Hepatocyte (in vitro differentiated cells): ENCODE measurements around the gene BRWD1. TPM values are rescaled to one million over a fixed set of nuclear protein-coding genes. Genes with fewer than 3 reads are reported as not detected.

Experiments used
- DNase-seq: peaks from one replicate; pipeline ENCODE4 v3.0.0-alpha.2; 2016; ENCODE audit warnings: low spot score
- H2AFZ ChIP-seq: fragments of 200-600 bp; sonication (generic); 2 replicates; pipeline ENCODE4 v1.6.0; 2016; ENCODE audit warnings: antibody characterized with exemption, mild to moderate bottlenecking
- H3K27ac ChIP-seq: fragments of 200-600 bp; sonication (generic); 2 replicates; pipeline ENCODE4 v1.5.1; 2016; ENCODE audit warnings: mild to moderate bottlenecking
- H3K27me3 ChIP-seq: fragments of 200-600 bp; sonication (generic); 2 replicates; pipeline ENCODE4 v1.6.1; 2016
- H3K36me3 ChIP-seq: fragments of 200-600 bp; sonication (generic); replicated peaks from 2 replicates; pipeline ENCODE4 v1.5.1; 2016; ENCODE audit warnings: low read depth; ENCODE audit not compliant: insufficient read depth
- H3K4me1 ChIP-seq: fragments of 200-600 bp; sonication (generic); 2 replicates; pipeline ENCODE4 v1.5.1; 2016; ENCODE audit warnings: mild to moderate bottlenecking, moderate library complexity; ENCODE audit not compliant: insufficient read depth
- H3K4me2 ChIP-seq: fragments of 200-600 bp; sonication (generic); 2 replicates; pipeline ENCODE4 v1.6.0; 2016
- H3K4me3 ChIP-seq: fragments of 200-600 bp; sonication (generic); 2 replicates; pipeline ENCODE4 v1.5.1; 2016; ENCODE audit warnings: mild to moderate bottlenecking
- H3K79me2 ChIP-seq: fragments of 200-600 bp; sonication (generic); 2 replicates; pipeline ENCODE4 v1.6.0; 2017; ENCODE audit warnings: mild to moderate bottlenecking
- H3K9me2 ChIP-seq: fragments of 200-600 bp; sonication (generic); replicated peaks from 2 replicates; pipeline ENCODE4 v1.6.0; 2017; ENCODE audit warnings: mild to moderate bottlenecking; ENCODE audit not compliant: insufficient read depth
- H3K9me3 ChIP-seq: fragments of 200-600 bp; sonication (generic); 2 replicates; pipeline ENCODE4 v1.5.1; 2016; ENCODE audit warnings: low read depth, mild to moderate bottlenecking
- H4K20me1 ChIP-seq: fragments of 200-600 bp; sonication (generic); 2 replicates; pipeline ENCODE4 v1.6.0; 2016; ENCODE audit warnings: mild to moderate bottlenecking; ENCODE audit not compliant: insufficient read depth, poor library complexity, severe bottlenecking
- EZH2 ChIP-seq: fragments of 200-600 bp; sonication (generic); IDR thresholded peaks from 2 replicates; pipeline ENCODE4 v1.6.1; 2016; ENCODE audit warnings: antibody characterized with exemption, mild to moderate bottlenecking, borderline replicate concordance
- EZH2phosphoT487 ChIP-seq: fragments of 200-600 bp; sonication (generic); IDR thresholded peaks from one replicate; pipeline ENCODE4 v1.6.1; 2018; ENCODE audit warnings: antibody characterized with exemption, mild to moderate bottlenecking, low read depth, moderate library complexity; ENCODE audit not compliant: unreplicated experiment, severe bottlenecking
- WGBS: methylation state at CpG from one replicate; pipeline ENCODE4 v1.1.6; 2016; ENCODE audit warnings: low lambda C conversion rate; ENCODE audit errors: missing lambda C conversion rate; 5-methylcytosine and 5-hydroxymethylcytosine counted together
- polyA plus RNA-seq: library from polyadenylated mRNA; unstranded; fragments of >200 nt; fragmentation: Nextera tagmentation; extraction: Ambion mirVana; gene quantifications from 2 replicates; pipeline ENCODE4 v1.2.1, GENCODE V29; 2016
- total RNA-seq: library from RNA; depleted of rRNA; stranded (reverse); fragments of >200 nt; gene quantifications from 2 replicates; pipeline ENCODE4 v1.2.3, GENCODE V29; 2014
- TF ChIP-seq, protein P1 (sequence below): fragments of 200-600 bp; sonication (generic); IDR thresholded peaks from 2 replicates; pipeline ENCODE4 v1.5.1; 2016; ENCODE audit warnings: antibody characterized with exemption, mild to moderate bottlenecking; ENCODE audit not compliant: poor library complexity

BRWD1 gene
- total and polyA plus RNA-seq, 2 experiments from 2014 or later, result 17.4 to 48.3 TPM

DNA sequence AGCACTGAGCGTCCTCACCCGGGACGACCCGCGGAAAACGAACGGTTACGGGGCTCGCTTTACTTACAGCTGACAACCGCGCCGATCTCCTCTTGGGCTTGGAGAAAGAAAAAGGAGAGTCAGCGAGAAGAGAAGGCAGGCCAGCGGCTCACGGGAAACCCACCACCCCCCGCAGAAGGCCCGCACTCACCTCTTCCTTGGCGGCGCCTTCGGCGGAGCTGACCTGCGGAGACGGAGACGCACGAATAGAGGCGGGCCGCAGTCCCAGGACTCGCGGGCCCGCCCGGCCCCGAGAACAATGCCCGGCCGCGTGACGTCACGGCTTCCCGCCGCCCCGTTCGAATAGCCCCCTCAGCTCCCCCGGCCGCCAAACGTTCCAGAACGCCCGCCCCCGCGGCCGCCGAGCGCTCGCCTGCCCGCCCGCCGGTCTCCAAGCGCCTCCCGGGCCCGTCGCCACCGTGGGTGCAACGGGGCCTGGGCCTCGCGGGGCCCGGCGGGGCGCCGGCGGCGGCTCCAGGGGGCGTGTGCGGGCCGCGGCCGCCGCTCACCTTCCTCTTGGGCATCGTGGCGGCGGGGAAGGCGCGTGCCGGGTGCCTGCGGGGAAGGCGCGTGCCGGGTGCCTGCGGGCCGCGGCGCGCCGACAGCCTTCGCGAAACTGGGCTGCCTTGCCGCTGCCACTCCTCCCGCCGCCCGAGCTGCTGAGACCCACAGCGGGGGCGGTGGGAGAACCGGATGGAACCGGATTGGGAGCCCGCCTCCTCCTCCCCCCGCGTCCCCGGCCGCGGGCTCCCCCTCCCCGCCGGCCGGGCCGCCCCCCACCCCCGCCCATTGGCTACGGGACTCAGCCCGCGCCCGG lies 35.2 kb upstream of the BRWD1 start, which contains the start of gene HMGN1:
Gene HMGN1 (minus strand): TSS at position 734 of the 856 bp plus-strand sequence. CDS start 171 bp downstream, at position 563.
- WGBS, result under 1% methylated on average over 49 of the region's 116 CpGs
- H3K36me3 ChIP-seq, result no peaks in the 10 kb centered on the region
- H3K79me2 ChIP-seq, result peaks cover 45% of the 10 kb centered on the region
- peaks cover 40% of the 10 kb centered on the region for H4K20me1 ChIP-seq
- H3K4me1 ChIP-seq, result peaks cover 24% of the 10 kb centered on the region
- TF ChIP-seq EZH2phosphoT487, result no peak
- no peak for TF ChIP-seq EZH2
- no peaks in the 10 kb centered on the region for H3K9me2 ChIP-seq
- no peaks in the 10 kb centered on the region for H3K27me3 ChIP-seq
- H3K4me2 ChIP-seq, result peak within 1 kb of the TSS; percentile 87
- H2AFZ ChIP-seq, result peak within 1 kb of the TSS; percentile 63
- DNase-seq, result peak; percentile 97
- peak within 1 kb of the TSS; percentile 84 for H3K4me3 ChIP-seq
- H3K27ac ChIP-seq, result peak within 1 kb of the TSS; percentile 96
- H3K9me3 ChIP-seq, result no peaks in the 10 kb centered on the region

DNA sequence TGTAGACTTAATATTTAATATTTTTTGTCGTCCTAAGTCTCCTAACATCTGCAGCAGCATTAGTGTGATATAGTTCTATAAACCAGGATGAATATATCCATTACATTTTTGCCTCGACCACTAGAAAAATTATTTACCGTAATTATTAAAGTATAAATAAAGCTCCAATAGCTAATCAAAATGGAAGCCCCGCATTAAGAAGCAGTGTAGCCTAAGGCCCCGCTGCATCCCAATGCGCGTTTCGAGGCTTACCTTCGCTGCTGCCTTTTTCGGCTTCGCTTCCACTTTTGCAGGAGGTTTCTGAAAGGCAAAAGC lies 34.6 kb upstream of the BRWD1 start:
- TF ChIP-seq EZH2phosphoT487, result no peak
- no peak for TF ChIP-seq EZH2
- WGBS, result 2% methylated on average over 11 of the region's 11 CpGs

DNA sequence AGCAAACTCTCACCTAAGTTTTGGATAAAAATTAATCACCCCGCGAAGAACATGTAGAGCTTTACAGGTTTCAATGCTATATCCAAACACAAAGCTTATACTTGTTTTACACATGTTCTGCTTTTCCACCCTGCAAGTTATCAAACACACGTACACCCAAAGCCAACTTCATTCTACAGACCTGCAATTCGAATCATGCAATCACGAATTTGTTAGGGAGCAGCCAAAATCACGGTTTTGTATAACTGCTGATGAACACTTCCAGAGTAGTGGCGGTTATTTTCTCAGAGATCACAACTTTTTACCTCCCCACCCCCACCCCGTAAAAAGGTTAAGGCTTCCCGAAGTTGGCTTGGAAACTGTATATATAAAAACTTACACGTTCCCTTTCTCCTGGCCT lies 34.1 kb upstream of the BRWD1 start:
- peaks cover 40% of the 10 kb centered on the region for H4K20me1 ChIP-seq
- no peak for DNase-seq
- peak overlapping the region; percentile 87 for H3K4me2 ChIP-seq
- H3K9me2 ChIP-seq, result no peaks in the 10 kb centered on the region
- TF ChIP-seq EZH2 (no peak), EZH2phosphoT487 (no peak)
- TF ChIP-seq, protein P1, sequence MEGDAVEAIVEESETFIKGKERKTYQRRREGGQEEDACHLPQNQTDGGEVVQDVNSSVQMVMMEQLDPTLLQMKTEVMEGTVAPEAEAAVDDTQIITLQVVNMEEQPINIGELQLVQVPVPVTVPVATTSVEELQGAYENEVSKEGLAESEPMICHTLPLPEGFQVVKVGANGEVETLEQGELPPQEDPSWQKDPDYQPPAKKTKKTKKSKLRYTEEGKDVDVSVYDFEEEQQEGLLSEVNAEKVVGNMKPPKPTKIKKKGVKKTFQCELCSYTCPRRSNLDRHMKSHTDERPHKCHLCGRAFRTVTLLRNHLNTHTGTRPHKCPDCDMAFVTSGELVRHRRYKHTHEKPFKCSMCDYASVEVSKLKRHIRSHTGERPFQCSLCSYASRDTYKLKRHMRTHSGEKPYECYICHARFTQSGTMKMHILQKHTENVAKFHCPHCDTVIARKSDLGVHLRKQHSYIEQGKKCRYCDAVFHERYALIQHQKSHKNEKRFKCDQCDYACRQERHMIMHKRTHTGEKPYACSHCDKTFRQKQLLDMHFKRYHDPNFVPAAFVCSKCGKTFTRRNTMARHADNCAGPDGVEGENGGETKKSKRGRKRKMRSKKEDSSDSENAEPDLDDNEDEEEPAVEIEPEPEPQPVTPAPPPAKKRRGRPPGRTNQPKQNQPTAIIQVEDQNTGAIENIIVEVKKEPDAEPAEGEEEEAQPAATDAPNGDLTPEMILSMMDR, result no peak
- peaks cover 48% of the 10 kb centered on the region for H3K79me2 ChIP-seq
- peaks cover 24% of the 10 kb centered on the region for H3K4me1 ChIP-seq
- no peaks in the 10 kb centered on the region for H3K9me3 ChIP-seq
- peak overlapping the region; percentile 84 for H3K4me3 ChIP-seq
- peak overlapping the region; percentile 96 for H3K27ac ChIP-seq
- H3K36me3 ChIP-seq, result no peaks in the 10 kb centered on the region
- no peaks in the 10 kb centered on the region for H3K27me3 ChIP-seq
- WGBS, result 3% methylated on average over 10 of the region's 10 CpGs
- no peak overlapping the region for H2AFZ ChIP-seq

More for the DNA sequence above, 34.6 kb upstream of the BRWD1 start:
- peaks cover 40% of the 10 kb centered on the region for H4K20me1 ChIP-seq
- H3K4me1 ChIP-seq, result peaks cover 24% of the 10 kb centered on the region
- no peaks in the 10 kb centered on the region for H3K27me3 ChIP-seq
- no peak for DNase-seq
- H3K36me3 ChIP-seq, result no peaks in the 10 kb centered on the region
- peak overlapping the region; percentile 87 for H3K4me2 ChIP-seq
- no peaks in the 10 kb centered on the region for H3K9me2 ChIP-seq
- H3K4me3 ChIP-seq, result peak overlapping the region; percentile 84
- H3K27ac ChIP-seq, result peak overlapping the region; percentile 96
- H3K79me2 ChIP-seq, result peaks cover 48% of the 10 kb centered on the region
- peak overlapping the region; percentile 26 for H2AFZ ChIP-seq
- H3K9me3 ChIP-seq, result no peaks in the 10 kb centered on the region

DNA sequence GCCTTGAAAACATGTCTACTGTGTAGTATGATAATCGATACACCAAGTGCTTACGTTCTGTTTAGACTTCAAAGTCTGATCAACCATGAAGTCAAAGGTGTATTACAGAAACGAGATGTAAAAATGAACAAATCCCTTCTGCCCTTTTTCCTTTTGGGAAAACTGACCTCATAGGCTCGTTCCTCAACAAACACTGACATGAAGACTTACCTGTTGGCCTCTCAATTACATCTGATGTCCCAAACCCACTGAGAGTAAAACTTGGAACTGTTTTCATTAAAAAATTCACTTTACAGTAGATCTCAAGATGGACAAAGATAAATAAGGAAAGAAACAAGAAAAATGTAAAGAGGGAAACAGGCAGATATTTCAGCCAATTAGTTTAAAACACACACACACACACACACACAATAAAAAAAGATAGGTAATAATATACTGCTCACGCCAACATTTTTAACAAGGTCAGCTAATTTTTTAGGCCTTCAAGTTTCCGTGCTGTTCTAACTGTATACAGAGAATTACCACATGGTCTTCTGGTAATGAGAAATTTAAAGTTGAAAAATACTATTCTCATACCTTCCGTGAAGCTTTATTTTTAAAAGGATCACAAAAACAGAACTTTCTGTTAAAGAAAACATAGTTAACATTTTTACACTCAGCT lies 33.4 kb upstream of the BRWD1 start:
- Histone ChIP-seq H2AFZ (no peak overlapping the region), H3K9me3 (no peaks in the 10 kb centered on the region), H3K4me2 (peak overlapping the region; percentile 87), H3K27ac (no peak overlapping the region), H4K20me1 (peaks cover 40% of the 10 kb centered on the region), H3K36me3 (no peaks in the 10 kb centered on the region), H3K79me2 (peaks cover 48% of the 10 kb centered on the region), H3K4me3 (peak overlapping the region; percentile 84), H3K4me1 (peaks cover 24% of the 10 kb centered on the region), H3K9me2 (no peaks in the 10 kb centered on the region), H3K27me3 (no peaks in the 10 kb centered on the region)
- 36% methylated on average over 7 of the region's 7 CpGs for WGBS
- TF ChIP-seq EZH2, result no peak
- TF ChIP-seq EZH2phosphoT487, result no peak
- TF ChIP-seq, protein P1, result no peak
- DNase-seq, result no peak
